GM03348 (cell line): ENCODE measurements around the gene CNDP2.
A peak's percentile ranks its signal among the peaks of the same experiment; 100 is the strongest.

Experiments
- DNase-seq: peaks from one replicate; pipeline ENCODE4 v3.0.0; 2012; ENCODE audit warnings: low spot score

The CNDP2 gene

DNA sequence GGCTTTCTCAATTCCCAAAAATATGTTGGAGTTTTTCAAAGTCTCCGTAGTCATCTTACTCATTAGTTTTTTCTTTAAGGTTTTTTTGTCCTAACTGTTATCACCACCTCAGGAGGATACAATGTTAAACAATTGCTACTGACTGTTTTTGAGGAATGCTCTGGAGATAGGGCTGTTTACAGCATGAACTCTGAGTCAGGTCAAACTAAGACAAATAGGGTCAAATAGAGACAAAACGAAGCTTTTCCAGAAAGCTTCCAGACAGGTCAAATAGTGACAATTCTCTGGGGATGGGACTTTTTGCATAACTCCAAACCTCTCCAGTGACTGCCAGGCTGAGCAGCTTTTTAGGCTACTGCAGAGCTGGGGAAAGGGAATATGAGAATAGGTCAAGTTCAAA, 23.9 kb upstream of the CNDP2 start:
- DNase-seq = no peak

DNA sequence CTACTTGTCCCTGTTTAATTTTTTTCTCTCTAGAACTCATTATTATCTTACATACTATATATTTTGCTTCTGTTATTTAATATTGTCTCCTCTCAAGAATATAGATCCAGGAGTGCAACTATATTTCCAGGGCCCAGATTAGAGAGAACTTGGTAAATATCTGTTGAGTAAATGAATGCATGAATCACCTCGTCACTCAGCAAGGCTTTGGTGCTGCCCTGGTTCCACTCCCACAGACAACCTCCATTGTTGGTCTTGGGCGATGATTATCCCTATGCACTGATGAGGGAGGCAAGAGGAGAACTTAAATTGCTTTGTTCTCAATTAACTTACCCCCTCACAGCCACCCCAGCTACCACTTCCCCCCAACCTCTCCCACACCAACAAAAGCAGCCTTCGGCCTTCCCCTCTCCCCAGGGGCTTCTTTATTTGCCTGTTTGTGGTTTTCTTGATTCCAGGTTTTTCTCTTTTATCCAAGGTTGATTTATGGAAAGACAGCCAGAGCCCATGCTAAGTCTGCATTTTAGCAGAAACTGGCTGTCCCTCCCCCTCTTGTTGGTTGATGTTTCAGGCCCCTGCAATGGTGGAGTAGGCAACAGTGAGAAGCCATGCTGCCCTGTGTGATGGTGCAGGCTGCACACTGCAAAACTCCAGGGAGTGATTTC, 22.1 kb upstream of the CNDP2 start:
- DNase-seq = no peak

- DNase-seq = peak; percentile 40
Measured at GRCh38 chr18:74476140-74476539, 20.0 kb upstream of the CNDP2 start.

DNA sequence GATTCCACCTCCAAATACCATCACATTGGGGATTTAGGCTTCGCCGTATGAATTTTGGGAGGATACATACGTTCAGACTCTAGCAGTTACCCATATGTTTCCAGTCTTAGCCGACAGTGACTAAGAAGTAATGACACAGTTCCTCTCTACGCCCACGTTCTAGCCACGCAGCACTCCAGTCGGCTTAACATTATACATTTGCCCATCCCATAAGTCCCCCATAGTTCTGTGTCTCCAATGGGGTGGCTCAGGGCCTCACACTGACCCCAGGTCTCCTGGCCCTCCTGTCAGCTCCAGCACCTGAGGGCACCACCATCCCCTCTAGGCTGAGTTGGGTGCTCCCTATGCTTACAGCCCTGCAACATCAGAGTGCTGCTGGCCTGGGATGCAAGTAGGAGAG, 18.4 kb upstream of the CNDP2 start:
- DNase-seq = no peak

- DNase-seq = no peak
Measured at GRCh38 chr18:74478316-74478715, 17.8 kb upstream of the CNDP2 start.

GRCh38 chr18:74478880-74479279, 17.3 kb upstream of the CNDP2 start:
- no peak for DNase-seq

DNA sequence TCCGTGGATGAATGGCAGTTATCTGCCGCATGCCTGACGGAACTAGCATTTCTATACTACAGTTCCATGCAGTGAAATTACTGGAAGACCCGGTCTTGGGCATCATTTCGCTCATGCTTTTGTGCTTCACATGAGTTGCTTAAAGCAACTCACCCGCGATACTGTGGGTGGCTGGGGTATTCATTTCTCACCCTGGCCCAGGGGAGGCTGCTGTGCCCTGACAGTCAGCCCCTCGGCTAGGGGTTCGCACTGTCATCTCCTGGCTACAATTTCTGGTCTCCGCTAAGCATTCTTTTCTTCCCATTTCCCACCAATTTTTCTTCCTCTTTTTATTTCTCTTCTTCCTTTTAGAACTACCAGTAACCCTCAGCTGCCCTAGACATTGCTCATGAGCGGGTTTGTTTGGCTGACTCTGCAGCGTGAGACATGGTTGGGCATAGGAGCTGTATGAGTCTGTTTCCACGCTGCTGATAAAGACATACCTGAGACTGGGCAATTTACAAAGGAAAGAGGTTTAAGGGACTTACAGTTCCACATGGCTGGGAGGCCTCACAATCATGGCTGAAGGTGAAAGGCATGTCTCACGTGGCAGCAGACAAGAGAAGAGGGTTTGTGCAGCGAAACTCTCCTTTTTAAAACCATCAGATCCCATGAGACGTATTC, 16.5 kb upstream of the CNDP2 start:
- DNase-seq = no peak

DNA sequence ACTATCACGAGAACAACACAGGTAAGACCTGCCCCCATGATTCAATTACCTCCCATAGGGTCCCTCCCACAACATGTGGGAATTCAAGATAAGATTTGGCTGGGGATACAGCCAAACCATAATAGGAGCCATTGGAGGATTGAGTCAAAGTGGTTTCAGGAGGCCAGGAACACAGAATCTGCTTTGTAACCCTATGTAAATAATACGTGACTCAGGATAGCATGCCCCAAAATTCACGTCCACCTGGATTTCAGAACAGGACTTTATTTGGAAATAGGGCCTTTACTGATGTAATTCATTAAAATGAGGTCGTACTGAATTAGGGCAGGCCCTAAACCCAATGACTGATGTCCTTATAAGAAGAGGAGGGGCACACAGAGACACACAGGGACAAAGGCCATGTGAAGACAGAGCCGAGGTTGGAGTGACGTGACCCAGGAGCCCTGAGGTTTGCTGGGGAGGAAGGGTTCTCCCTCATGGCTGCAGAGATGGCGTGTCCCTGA, 16.0 kb upstream of the CNDP2 start:
- DNase-seq = no peak

- DNase-seq = no peak
Measured at GRCh38 chr18:74482697-74483096, 13.5 kb upstream of the CNDP2 start.

DNA sequence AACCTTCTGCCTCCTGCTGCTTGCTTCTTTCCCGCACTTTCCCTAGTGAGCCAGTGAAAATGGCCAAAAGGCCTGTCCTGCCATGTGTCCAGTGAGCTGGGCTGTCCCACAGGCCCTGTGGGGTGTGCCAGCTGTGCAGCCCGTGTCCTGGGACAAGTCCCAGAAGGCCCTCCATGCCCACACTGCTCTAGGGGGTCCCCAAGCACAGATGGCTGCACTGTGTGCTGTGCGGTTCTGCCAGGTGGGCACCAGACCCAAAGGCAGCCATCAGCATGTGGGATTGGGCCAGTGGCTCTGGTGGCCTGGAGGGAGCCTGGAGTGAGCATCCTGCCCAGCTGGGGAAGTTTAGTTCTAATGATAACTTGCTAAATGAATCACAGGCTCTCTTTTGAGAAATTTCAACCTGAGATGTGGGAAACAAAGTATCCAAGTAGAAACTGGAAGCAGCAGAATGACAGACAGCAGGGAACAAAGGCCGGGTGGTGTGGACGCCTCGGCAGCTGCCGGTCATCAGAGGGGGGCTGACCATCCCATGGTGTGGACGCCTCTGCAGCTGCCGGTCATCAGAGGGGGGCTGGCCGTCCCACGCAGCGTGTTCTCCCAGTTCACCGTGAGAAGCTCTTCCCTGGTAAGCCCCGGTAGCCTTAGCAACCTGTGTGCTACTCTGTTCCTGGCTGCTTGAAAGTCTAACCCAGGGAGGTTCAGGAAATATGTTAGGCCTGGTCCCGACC, 9.9 kb upstream of the CNDP2 start:
- DNase-seq = no peak

GRCh38 chr18:74488354-74488753, 7.8 kb upstream of the CNDP2 start:
- DNase-seq = no peak

DNA sequence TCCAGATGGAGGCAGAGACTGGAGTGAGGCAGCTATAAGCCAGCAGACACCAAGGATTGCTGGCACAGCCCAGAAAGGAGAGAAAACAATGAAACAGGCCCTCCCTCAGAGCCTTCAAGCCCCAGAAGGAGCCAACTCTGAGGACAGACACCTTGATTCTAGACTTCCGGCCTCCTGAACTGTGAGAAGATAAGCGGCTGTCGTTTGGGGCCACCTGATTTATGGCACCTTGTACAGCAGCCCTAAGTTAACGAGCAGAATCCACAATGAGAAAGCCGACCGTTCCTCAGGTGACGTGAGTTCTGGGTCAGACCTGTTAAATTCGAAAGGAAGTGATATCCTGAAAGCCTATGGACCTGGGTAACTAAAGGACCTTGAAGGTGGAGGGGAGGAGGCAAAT, 7.3 kb upstream of the CNDP2 start:
- DNase-seq = no peak

- peak; percentile 49 for DNase-seq
Measured at GRCh38 chr18:74489676-74490075, 6.5 kb upstream of the CNDP2 start.

GRCh38 chr18:74492259-74492658, 3.9 kb upstream of the CNDP2 start:
- no peak for DNase-seq

DNA sequence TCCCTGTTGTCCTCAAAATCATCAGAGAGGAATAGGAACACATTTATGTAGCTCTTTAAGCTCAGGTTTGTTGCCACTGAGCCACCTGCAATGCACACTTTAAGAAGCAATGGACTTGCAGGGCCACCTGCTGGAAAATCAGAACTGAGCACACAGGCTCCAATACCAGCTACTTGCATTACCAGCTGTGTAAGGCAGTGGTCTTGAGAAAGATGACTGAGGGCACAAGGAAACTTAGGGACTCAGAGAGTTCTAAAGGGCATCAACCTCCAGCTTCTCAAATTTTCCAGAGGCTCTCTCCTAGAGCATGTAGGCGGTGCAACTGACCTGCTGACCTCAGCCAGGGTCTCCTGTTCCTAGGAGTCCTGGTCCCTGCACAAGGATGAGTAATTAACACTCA, 2.5 kb upstream of the CNDP2 start:
- DNase-seq = no peak

GRCh38 chr18:74494514-74494913, 1.6 kb upstream of the CNDP2 start:
- no peak for DNase-seq

DNA sequence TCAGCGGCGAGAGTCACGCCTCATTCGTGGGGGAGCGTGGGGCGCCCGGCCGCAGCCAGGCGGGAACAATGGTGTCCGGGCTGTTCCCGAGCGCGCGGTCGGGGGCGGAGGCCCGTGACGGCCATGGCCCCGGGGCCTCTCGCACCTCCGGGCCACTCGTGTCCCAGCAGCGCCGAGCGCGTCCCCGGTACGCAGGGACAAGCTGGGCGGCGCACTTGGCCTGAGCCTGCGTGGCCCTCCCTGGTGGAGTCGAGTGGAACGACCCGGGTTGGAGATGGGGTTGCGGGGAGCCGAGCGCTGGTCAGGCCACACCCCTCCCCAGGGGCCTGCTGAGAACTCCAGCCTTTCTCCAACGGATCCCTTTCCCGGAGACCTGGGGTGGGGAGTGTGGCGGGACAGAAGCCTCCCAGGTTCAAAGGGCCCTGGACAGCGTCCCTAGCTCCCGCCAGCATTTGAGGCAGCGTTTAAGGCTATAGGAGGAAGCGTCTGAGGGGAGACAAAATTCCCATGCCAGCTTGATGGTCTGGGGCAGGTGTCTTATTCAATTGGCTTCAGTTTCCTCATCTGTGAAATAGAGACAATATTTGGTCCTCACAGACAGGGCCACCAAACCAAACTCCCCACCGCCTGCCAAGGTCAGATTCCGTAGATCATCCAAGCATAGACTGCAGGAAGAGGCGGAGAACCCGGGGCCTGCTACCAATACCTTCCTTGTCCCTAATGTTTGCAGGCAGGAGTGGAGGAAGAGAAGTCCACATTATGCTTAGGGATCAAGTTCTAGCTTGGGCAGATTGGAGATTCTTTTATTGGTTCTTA, 553 bp downstream of the CNDP2 start:
- DNase-seq = peak; percentile 86

- DNase-seq = no peak
Measured at GRCh38 chr18:74497324-74497676, 1.1 kb downstream of the CNDP2 start.

- DNase-seq = no peak
Measured at GRCh38 chr18:74497778-74498177, 1.6 kb downstream of the CNDP2 start.

- no peak for DNase-seq
Measured at GRCh38 chr18:74498712-74499627, 2.8 kb downstream of the CNDP2 start.

GRCh38 chr18:74499633-74500032, 3.5 kb downstream of the CNDP2 start:
- DNase-seq = no peak
